Prostate gland (tissue), 2 donors: ENCODE results near the gene SLAIN2. TPM values are rescaled to one million over a fixed set of nuclear protein-coding genes. Genes with fewer than 3 reads are reported as not detected.
A peak's percentile ranks its signal among the peaks of the same experiment; 100 is the strongest.

ENCODE experiments used
- DNase-seq: peaks from one replicate; pipeline ENCODE4 v3.0.0-alpha.2; 2019; ENCODE audit warnings: low spot score
- H3K27ac ChIP-seq, 2 donors: fragments of 200-600 bp; sonication (generic); 2 replicates each; pipeline ENCODE4 v1.5.1; 2017 to 2019
- H3K27me3 ChIP-seq: fragments of 200-600 bp; sonication (generic); replicated peaks from 2 replicates; pipeline ENCODE4 v1.5.1; 2019; ENCODE audit not compliant: insufficient read depth
- H3K36me3 ChIP-seq, 2 donors: fragments of 200-600 bp; sonication (generic); 1 replicate in 1 of 2; 2 replicates in 1 of 2; pipeline versions ENCODE4 v1.5.1 to v1.8.1; 2017 to 2019
- H3K4me1 ChIP-seq: fragments of 200-600 bp; sonication (generic); replicated peaks from 2 replicates; pipeline ENCODE4 v1.5.1; 2019
- H3K4me3 ChIP-seq, 2 donors: fragments of 200-600 bp; sonication (generic); 2 replicates each; pipeline ENCODE4 v1.5.1; 2017 to 2019
- H3K9me3 ChIP-seq: fragments of 200-600 bp; sonication (generic); 2 replicates; pipeline ENCODE4 v1.5.1; 2017
- POLR2A ChIP-seq: fragments of 450-650 bp; IDR thresholded peaks from one replicate; pipeline ENCODE4 v1.6.1; 2016; ENCODE audit warnings: antibody characterized with exemption, mild to moderate bottlenecking
- POLR2AphosphoS5 ChIP-seq: sonication (generic); formaldehyde crosslinking; IDR thresholded peaks from one replicate; pipeline ENCODE4 v1.6.1; 2017; ENCODE audit warnings: antibody characterized with exemption
- WGBS: methylation state at CpG from one replicate; pipeline ENCODE4 v1.1.5; 2018; 5-methylcytosine and 5-hydroxymethylcytosine counted together
- intact Hi-C: fragments of 100-400 bp; cut with DNase I; formaldehyde crosslinking; loops from one replicate; pipeline ENCODE4 v1.14.2; 2022
- total RNA-seq, 2 donors: library from RNA; depleted of rRNA; stranded (reverse); fragments of >200 nt; gene quantifications; one replicate each; pipeline ENCODE4 v1.1.0, GENCODE V29; 2016
- TF ChIP-seq, protein P1 (sequence below), 4 experiments: fragments of 200-600 bp in 2 of 4; fragments of 450-650 bp in 2 of 4; sonication (generic) in 2 of 4; IDR thresholded peaks; 1 replicate in 3 of 4; 2 replicates in 1 of 4; pipeline ENCODE4 v1.5.1; 2016 to 2019; ENCODE audit warnings: antibody characterized with exemption in 4 of 4, mild to moderate bottlenecking in 2 of 4, moderate library complexity in 2 of 4

Gene SLAIN2
- total RNA-seq, 2 donors from 2014 or later = 95.1 to 119 TPM

DNA sequence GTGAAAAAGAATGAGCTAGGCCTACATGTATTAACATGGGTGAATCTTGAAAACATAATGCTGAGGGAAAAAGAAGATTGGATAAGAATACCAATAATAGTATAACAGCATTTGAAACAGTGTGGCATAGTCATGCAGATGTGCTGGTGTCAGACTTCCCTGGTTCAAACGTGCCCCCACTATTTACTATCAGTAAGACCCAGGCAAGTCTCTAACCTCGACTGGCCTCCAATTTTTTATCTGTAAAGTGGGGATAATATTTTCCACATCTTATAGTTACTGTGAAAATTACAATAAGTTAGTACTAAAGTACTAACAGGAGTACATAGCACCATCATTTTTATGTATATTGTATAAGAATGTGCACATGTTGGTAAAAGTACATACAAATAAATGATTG is 17.0 kb upstream of the SLAIN2 start:
- WGBS = 39% methylated on average over 2 of the region's 2 CpGs
- DNase-seq = no peak
- no peak overlapping the region for H3K4me3 ChIP-seq
- H3K9me3 ChIP-seq = no peaks in the 10 kb centered on the region
- H3K4me1 ChIP-seq = peaks cover 5% of the 10 kb centered on the region
- H3K36me3 ChIP-seq = no peaks in the 10 kb centered on the region
- intact Hi-C loops = no loop called here
- H3K27me3 ChIP-seq = no peaks in the 10 kb centered on the region
- H3K27ac ChIP-seq = no peak overlapping the region
- TF ChIP-seq POLR2AphosphoS5 = no peak
- TF ChIP-seq, protein P1, sequence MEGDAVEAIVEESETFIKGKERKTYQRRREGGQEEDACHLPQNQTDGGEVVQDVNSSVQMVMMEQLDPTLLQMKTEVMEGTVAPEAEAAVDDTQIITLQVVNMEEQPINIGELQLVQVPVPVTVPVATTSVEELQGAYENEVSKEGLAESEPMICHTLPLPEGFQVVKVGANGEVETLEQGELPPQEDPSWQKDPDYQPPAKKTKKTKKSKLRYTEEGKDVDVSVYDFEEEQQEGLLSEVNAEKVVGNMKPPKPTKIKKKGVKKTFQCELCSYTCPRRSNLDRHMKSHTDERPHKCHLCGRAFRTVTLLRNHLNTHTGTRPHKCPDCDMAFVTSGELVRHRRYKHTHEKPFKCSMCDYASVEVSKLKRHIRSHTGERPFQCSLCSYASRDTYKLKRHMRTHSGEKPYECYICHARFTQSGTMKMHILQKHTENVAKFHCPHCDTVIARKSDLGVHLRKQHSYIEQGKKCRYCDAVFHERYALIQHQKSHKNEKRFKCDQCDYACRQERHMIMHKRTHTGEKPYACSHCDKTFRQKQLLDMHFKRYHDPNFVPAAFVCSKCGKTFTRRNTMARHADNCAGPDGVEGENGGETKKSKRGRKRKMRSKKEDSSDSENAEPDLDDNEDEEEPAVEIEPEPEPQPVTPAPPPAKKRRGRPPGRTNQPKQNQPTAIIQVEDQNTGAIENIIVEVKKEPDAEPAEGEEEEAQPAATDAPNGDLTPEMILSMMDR (IDR thresholded peaks at IDR 0.05) = no peak
- no peak for TF ChIP-seq POLR2A

DNA sequence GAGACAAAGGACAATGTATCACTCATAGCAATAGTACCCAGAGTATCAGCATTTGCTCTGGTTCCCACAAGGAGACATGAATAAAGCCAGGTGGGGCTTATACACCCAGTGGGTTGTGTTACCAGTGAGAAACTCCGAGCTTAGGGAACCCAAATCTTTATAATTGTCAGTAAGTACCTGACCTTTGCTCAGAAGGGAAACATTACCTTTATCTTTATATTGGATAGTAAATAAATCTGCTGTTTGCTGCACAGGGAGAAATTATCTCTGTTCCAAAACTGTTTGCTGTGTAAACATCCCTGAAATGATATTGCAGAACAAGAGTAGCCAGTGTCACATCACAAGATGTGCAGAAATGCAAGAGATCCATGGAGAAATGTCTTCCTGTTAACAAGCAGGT is 12.1 kb upstream of the SLAIN2 start:
- intact Hi-C loops = no loop called here
- TF ChIP-seq, protein P1 (IDR thresholded peaks at IDR 0.05) = no peak
- TF ChIP-seq POLR2A (no peak), POLR2AphosphoS5 (peak; percentile 75)
- Histone ChIP-seq H3K36me3 (no peaks in the 10 kb centered on the region), H3K4me1 (peaks cover 8% of the 10 kb centered on the region), H3K9me3 (no peaks in the 10 kb centered on the region), H3K27me3 (no peaks in the 10 kb centered on the region), H3K4me3 (no peak overlapping the region), H3K27ac (peak overlapping the region; percentile 2 to 67)
- DNase-seq = peak; percentile 25
- WGBS = 29% methylated on average over 1 of the region's 1 CpG

DNA sequence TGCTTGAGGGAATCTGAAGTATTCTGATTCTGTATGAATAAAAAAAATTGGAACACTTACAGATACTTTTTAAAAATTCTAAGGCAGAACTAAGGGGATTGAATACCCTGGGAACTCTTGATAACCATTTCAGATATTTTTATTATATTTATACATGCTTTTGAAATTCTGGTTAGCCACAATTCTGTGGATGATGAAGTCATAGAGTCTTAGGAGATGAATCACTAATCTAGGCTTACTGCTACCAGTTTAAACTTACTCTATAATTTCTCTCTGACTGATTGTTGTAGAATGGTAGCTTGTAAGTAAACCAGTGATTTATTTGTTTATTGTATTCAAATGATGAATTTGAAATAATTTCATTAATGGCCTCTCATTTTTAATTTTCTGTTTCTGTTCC is 11.4 kb upstream of the SLAIN2 start:
- intact Hi-C loops = no loop called here
- Histone ChIP-seq H3K4me1 (peaks cover 8% of the 10 kb centered on the region), H3K9me3 (no peaks in the 10 kb centered on the region), H3K36me3 (no peaks in the 10 kb centered on the region), H3K4me3 (no peak overlapping the region), H3K27me3 (no peaks in the 10 kb centered on the region), H3K27ac (peak overlapping the region in 1 of 2 donors; percentile 67)
- TF ChIP-seq POLR2A (no peak), POLR2AphosphoS5 (no peak)
- TF ChIP-seq, protein P1 (IDR thresholded peaks at IDR 0.05) = no peak
- no peak for DNase-seq

DNA sequence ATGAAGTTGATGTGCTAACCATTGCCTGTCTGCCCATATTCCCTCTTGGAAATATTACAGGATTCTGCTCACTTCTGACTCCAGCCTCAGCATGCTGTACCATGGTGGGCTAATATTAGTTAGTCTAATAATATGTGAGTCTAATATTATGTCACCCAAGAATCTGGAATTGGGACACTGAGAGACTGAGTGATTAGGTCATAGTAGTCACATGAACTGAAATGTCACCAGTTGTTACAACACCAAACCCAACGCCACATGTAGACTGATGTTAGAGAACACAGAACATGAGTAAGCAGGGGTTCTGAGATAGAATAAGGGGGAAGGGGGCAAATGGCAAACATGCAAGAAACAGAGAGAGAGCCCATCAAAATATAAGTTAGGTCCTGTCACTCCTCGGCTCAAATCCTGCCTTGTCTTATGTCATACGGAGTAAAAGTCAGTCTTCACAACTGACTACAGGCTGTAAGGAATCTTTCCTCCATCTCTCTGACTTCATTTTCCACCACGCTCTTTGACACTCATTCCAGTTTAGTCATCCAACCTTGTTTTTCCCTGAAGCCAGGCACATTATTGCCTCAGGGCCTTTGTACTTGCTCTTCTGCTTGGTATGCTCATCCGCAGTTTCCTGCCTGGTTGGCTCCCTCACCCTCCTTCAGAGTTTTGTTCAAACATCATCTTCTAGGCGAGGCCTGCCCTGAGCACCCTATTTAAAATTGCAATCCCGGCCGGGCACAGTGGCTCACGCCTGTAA is 9.6 kb upstream of the SLAIN2 start:
- 95% methylated on average over 9 of the region's 9 CpGs for WGBS

More for the DNA sequence above, 9.6 kb upstream of the SLAIN2 start:
- intact Hi-C loops = no loop called here
- DNase-seq = no peak
- Histone ChIP-seq H3K4me3 (no peak overlapping the region), H3K27ac (no peak overlapping the region), H3K27me3 (no peaks in the 10 kb centered on the region), H3K4me1 (peaks cover 8% of the 10 kb centered on the region), H3K9me3 (no peaks in the 10 kb centered on the region), H3K36me3 (no peaks in the 10 kb centered on the region)
- TF ChIP-seq POLR2A = no peak
- TF ChIP-seq, protein P1 (IDR thresholded peaks at IDR 0.05) = no peak
- TF ChIP-seq POLR2AphosphoS5 = no peak
